Fibroblast of villous mesenchyme (primary cell): Measurements from ENCODE around the gene NUDT6. TPM values are rescaled to one million over a fixed set of nuclear protein-coding genes. Genes with fewer than 3 reads are reported as not detected.
"Not testable (repeated sequence)": the region's sequence is repeated elsewhere in the genome, so short reads cannot be mapped to it uniquely, and the experiment has no call there.

Experiments used
- DNase-seq: peaks from one replicate; pipeline ENCODE4 v3.0.0-alpha.2; 2010; ENCODE audit warnings: low read depth
- H3K4me3 ChIP-seq: 2 replicates; pipeline ENCODE4 v1.5.1; 2011; ENCODE audit warnings: low read depth, mild to moderate bottlenecking, low read length
- CTCF ChIP-seq: IDR thresholded peaks from 2 replicates; pipeline ENCODE4 v1.5.1; 2012; ENCODE audit warnings: low read depth, mild to moderate bottlenecking, low read length; ENCODE audit not compliant: insufficient read depth
- total RNA-seq: library from RNA; depleted of rRNA; stranded (reverse); fragments of >200 nt; gene quantifications from 2 replicates; pipeline ENCODE4 v1.2.3, GENCODE V29; 2012

NUDT6 gene
- total RNA-seq, 1 donor, result 3.9 TPM

GRCh38 chr4:122959981-122960610, 37.7 kb upstream of the NUDT6 start:
- no peak overlapping the region for H3K4me3 ChIP-seq
- DNase-seq, result peak; percentile 81
- no peak for TF ChIP-seq CTCF

GRCh38 chr4:122959441-122959840, 37.0 kb upstream of the NUDT6 start:
- no peak for DNase-seq
- no peak overlapping the region for H3K4me3 ChIP-seq
- no peak for TF ChIP-seq CTCF

- no peak overlapping the region for H3K4me3 ChIP-seq
These were observed 36.1 kb upstream of the NUDT6 start for GRCh38 chr4:122958505-122958904.

GRCh38 chr4:122953924-122954323, 31.5 kb upstream of the NUDT6 start:
- H3K4me3 ChIP-seq, result no peak overlapping the region
- no peak for DNase-seq
- TF ChIP-seq CTCF, result no peak

More at GRCh38 chr4:122958505-122958904, 36.1 kb upstream of the NUDT6 start:
- DNase-seq, result no peak
- no peak for TF ChIP-seq CTCF

- DNase-seq, result no peak
- no peak for TF ChIP-seq CTCF
- H3K4me3 ChIP-seq, result no peak overlapping the region
These were observed 29.6 kb upstream of the NUDT6 start for GRCh38 chr4:122952028-122952427.

- no peak for TF ChIP-seq CTCF
- no peak for DNase-seq
- H3K4me3 ChIP-seq, result no peak overlapping the region
These were observed 26.3 kb upstream of the NUDT6 start for GRCh38 chr4:122948671-122949070.

GRCh38 chr4:122946142-122946541, 23.7 kb upstream of the NUDT6 start:
- no peak for DNase-seq
- TF ChIP-seq CTCF, result no peak
- H3K4me3 ChIP-seq, result no peak overlapping the region

GRCh38 chr4:122945136-122945535, 22.7 kb upstream of the NUDT6 start:
- not testable (repeated sequence) for H3K4me3 ChIP-seq, DNase-seq
